Loucy (cell line): ENCODE results near the gene NDUFS5.

Experiments used
- H2AFZ ChIP-seq: fragments of 200-600 bp; sonication (generic); 2 replicates; pipeline ENCODE4 v1.6.0; 2016; ENCODE audit warnings: antibody characterized with exemption, mild to moderate bottlenecking, low read length, moderate library complexity
- H3F3A ChIP-seq: fragments of 200-600 bp; 2 replicates; pipeline ENCODE4 v1.6.0; 2016; ENCODE audit warnings: antibody characterized with exemption, low read depth, mild to moderate bottlenecking
- H3K27me3 ChIP-seq: fragments of 200-600 bp; sonication (generic); 2 replicates; pipeline ENCODE4 v1.6.1; 2014; ENCODE audit warnings: low read length, mild to moderate bottlenecking; ENCODE audit not compliant: insufficient read depth, poor library complexity, severe bottlenecking
- H3K36me3 ChIP-seq: fragments of 200-600 bp; sonication (generic); 2 replicates; pipeline ENCODE4 v1.6.1; 2016; ENCODE audit warnings: low read length; ENCODE audit not compliant: insufficient read depth
- H3K4me1 ChIP-seq: fragments of 200-600 bp; sonication (generic); 2 replicates; pipeline ENCODE4 v1.5.1; 2014; ENCODE audit warnings: low read length, mild to moderate bottlenecking; ENCODE audit not compliant: insufficient read depth, poor library complexity, severe bottlenecking
- H3K4me2 ChIP-seq: fragments of 200-600 bp; sonication (generic); 2 replicates; pipeline ENCODE4 v1.6.0; 2014; ENCODE audit warnings: antibody characterized with exemption, low read length, low read depth, mild to moderate bottlenecking; ENCODE audit not compliant: poor library complexity, severe bottlenecking
- H3K4me3 ChIP-seq: fragments of 200-600 bp; sonication (generic); 2 replicates; pipeline ENCODE4 v1.5.1; 2014; ENCODE audit warnings: low read length, mild to moderate bottlenecking, mixed read lengths; ENCODE audit not compliant: poor library complexity, severe bottlenecking
- H3K79me2 ChIP-seq: fragments of 200-600 bp; sonication (generic); 2 replicates; pipeline ENCODE4 v1.6.1; 2014; ENCODE audit warnings: low read length; ENCODE audit not compliant: insufficient read depth
- H3K9ac ChIP-seq: fragments of 200-600 bp; sonication (generic); 2 replicates; pipeline ENCODE4 v1.6.0; 2014; ENCODE audit warnings: mild to moderate bottlenecking, low read depth, low read length, moderate library complexity; ENCODE audit not compliant: poor library complexity, severe bottlenecking
- H3K9me2 ChIP-seq: fragments of 200-600 bp; sonication (generic); replicated peaks from 2 replicates; pipeline ENCODE4 v1.6.1; 2016; ENCODE audit warnings: low read depth, low read length, mixed read lengths
- H3K9me3 ChIP-seq: fragments of 200-600 bp; sonication (generic); 2 replicates; pipeline ENCODE4 v1.6.1; 2014; ENCODE audit warnings: mild to moderate bottlenecking, antibody characterized with exemption, low read length, low read depth; ENCODE audit not compliant: insufficient read depth
- H4K20me1 ChIP-seq: fragments of 200-600 bp; sonication (generic); 2 replicates; pipeline ENCODE4 v1.6.0; 2014; ENCODE audit warnings: antibody characterized with exemption, low read length, mild to moderate bottlenecking; ENCODE audit not compliant: insufficient read depth, poor library complexity, severe bottlenecking
- CTCF ChIP-seq: fragments of 200-600 bp; sonication (generic); conservative IDR thresholded peaks from 2 replicates; pipeline ENCODE4 v1.5.1; 2014; ENCODE audit warnings: mild to moderate bottlenecking, antibody characterized with exemption, low read length
- EZH2phosphoT487 ChIP-seq: fragments of 200-600 bp; IDR thresholded peaks from 2 replicates; pipeline ENCODE4 v1.6.1; 2018; ENCODE audit warnings: antibody characterized with exemption, mild to moderate bottlenecking, moderate library complexity, borderline replicate concordance

NDUFS5 gene

GRCh38 chr1:39003281-39003680 lies 22.9 kb upstream of the NDUFS5 start:
- Histone ChIP-seq H3K4me1 (no peaks in the 10 kb centered on the region), H3K36me3 (peaks cover 90% of the 10 kb centered on the region), H3K9me2 (no peaks in the 10 kb centered on the region), H4K20me1 (peaks cover 1% of the 10 kb centered on the region), H3K4me2 (no peak overlapping the region), H3K27me3 (no peaks in the 10 kb centered on the region), H3K4me3 (no peak overlapping the region), H3K9me3 (no peaks in the 10 kb centered on the region), H3K9ac (no peak overlapping the region), H2AFZ (no peak overlapping the region), H3K79me2 (peaks cover 10% of the 10 kb centered on the region), H3F3A (no peaks in the 10 kb centered on the region)
- TF ChIP-seq EZH2phosphoT487 = no peak
- no peak for TF ChIP-seq CTCF

GRCh38 chr1:39003794-39004193 lies 22.4 kb upstream of the NDUFS5 start:
- Histone ChIP-seq H3K9ac (no peak overlapping the region), H3F3A (no peaks in the 10 kb centered on the region), H3K36me3 (peaks cover 92% of the 10 kb centered on the region), H4K20me1 (no peaks in the 10 kb centered on the region), H3K79me2 (peaks cover 8% of the 10 kb centered on the region; the same call in 1 of the 2 replicates), H2AFZ (no peak overlapping the region), H3K9me3 (no peaks in the 10 kb centered on the region), H3K4me3 (no peak overlapping the region), H3K4me2 (no peak overlapping the region), H3K9me2 (no peaks in the 10 kb centered on the region), H3K4me1 (no peaks in the 10 kb centered on the region), H3K27me3 (no peaks in the 10 kb centered on the region)
- no peak for TF ChIP-seq CTCF
- TF ChIP-seq EZH2phosphoT487 = no peak

GRCh38 chr1:39006287-39006686 lies 19.9 kb upstream of the NDUFS5 start:
- H3K4me2 ChIP-seq = no peak overlapping the region
- peaks cover 72% of the 10 kb centered on the region for H3K36me3 ChIP-seq
- H3K9me3 ChIP-seq = no peaks in the 10 kb centered on the region
- no peaks in the 10 kb centered on the region for H3K27me3 ChIP-seq
- H3F3A ChIP-seq = no peaks in the 10 kb centered on the region
- H2AFZ ChIP-seq = no peak overlapping the region
- H4K20me1 ChIP-seq = no peaks in the 10 kb centered on the region
- H3K79me2 ChIP-seq = no peaks in the 10 kb centered on the region
- H3K4me3 ChIP-seq = no peak overlapping the region
- H3K9me2 ChIP-seq = no peaks in the 10 kb centered on the region
- no peak overlapping the region for H3K9ac ChIP-seq
- H3K4me1 ChIP-seq = no peaks in the 10 kb centered on the region
- no peak for TF ChIP-seq CTCF
- TF ChIP-seq EZH2phosphoT487 = no peak
